ENCODE data around the gene COL4A4.

DNA sequence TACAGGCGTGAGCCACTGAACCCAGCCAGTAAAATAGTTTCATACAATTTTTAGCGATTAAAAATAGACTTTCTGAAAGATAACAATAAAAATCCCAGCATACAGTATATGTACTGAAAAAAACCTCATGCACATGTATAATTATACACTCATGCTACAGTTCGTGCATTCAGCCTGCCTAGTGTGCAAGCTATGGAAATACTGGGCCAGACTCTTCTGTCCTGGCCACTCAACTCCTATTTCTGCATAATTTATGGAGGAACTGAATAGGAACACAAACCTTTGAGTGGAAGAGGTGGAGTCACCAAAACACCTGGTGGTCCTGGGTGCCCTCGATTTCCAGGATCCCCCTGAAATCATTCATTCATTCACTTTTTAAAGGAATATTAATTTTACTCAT, 64.7 kb downstream of the COL4A4 start:
- TF ChIP-seq, protein P1, sequence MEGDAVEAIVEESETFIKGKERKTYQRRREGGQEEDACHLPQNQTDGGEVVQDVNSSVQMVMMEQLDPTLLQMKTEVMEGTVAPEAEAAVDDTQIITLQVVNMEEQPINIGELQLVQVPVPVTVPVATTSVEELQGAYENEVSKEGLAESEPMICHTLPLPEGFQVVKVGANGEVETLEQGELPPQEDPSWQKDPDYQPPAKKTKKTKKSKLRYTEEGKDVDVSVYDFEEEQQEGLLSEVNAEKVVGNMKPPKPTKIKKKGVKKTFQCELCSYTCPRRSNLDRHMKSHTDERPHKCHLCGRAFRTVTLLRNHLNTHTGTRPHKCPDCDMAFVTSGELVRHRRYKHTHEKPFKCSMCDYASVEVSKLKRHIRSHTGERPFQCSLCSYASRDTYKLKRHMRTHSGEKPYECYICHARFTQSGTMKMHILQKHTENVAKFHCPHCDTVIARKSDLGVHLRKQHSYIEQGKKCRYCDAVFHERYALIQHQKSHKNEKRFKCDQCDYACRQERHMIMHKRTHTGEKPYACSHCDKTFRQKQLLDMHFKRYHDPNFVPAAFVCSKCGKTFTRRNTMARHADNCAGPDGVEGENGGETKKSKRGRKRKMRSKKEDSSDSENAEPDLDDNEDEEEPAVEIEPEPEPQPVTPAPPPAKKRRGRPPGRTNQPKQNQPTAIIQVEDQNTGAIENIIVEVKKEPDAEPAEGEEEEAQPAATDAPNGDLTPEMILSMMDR (IDR thresholded peaks at IDR 0.05), result no peak
- TF ChIP-seq ZFX (IDR thresholded peaks at IDR 0.05; ENCODE audit: borderline replicate concordance), result no peak
